GM18519 (cell line): ENCODE data around the gene PLA2R1.

ENCODE experiments used
- ATAC-seq: cut with Tn5 transposase; IDR thresholded peaks from one replicate; pipeline ENCODE4 v1.9.1; 2021; ENCODE audit warnings: mild to moderate bottlenecking, moderate library complexity; ENCODE audit not compliant: unreplicated experiment, low FRiP score

The PLA2R1 gene

DNA sequence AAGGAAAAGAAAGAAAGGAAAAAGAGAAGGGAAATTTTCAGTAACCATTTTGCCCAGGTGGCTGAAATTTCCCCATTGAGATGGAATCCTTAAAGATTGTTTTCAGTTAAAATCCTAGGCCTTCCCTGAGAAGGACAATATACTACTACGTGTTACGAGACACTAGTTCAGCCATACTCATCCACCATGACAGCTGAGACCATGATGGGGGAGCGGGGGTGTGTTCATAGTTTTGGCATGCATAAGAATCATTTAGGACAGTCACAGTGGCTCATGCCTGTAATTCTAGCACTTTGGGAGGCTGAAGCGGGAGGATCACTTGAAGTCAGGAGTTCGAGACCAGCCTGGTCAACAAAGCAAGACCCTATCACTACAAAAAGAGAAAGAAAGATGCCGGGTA is 28.0 kb downstream of the PLA2R1 start:
- no peak for ATAC-seq

DNA sequence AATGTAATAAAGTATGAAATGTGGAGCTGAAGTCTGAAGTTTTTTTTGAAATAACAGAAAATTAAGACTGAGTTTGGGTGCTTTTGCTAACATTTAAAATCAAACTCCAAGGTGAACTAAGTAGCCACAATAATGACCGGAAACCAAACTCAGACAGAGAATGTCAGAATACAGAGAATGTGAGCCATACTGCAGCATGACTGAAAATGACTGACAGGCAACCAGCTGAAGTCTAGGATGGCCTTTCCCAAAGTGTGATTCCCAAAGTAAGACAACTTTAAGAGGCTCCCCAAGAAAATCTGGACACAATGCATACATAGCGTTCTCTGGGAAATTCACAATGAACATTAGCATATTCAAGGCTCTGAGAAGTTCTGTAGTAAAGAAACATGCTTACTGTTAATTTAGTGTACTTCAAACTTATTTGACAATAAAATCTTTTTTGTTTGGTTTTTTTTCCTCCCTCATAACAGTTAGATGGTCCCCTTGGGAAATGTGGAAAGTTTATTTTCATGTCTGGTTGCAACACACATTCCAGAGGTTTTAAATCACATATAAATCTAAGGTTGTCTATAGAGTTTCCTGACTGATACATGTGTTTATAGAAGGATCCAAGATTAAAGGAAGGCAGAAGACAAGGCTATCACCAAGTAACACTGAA is 28.6 kb downstream of the PLA2R1 start:
- ATAC-seq: no peak

DNA sequence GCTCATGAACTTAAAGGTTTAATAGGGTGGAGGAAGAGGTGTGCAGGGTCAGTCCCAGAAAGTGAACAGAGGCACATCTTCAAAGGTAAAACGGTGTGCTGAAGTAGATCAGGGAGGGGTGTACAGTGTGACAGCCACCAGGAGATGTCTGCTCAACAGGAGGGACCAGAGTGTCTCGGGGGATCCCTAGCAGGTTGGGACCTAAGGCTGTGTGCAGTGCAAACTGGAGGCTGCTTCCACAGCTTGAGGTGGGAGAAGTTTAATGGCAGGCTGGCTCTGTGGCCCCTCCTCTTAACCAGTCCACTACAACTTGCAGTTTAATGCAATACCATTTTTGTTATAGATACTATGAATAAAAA is 33.2 kb downstream of the PLA2R1 start:
- ATAC-seq: no peak

DNA sequence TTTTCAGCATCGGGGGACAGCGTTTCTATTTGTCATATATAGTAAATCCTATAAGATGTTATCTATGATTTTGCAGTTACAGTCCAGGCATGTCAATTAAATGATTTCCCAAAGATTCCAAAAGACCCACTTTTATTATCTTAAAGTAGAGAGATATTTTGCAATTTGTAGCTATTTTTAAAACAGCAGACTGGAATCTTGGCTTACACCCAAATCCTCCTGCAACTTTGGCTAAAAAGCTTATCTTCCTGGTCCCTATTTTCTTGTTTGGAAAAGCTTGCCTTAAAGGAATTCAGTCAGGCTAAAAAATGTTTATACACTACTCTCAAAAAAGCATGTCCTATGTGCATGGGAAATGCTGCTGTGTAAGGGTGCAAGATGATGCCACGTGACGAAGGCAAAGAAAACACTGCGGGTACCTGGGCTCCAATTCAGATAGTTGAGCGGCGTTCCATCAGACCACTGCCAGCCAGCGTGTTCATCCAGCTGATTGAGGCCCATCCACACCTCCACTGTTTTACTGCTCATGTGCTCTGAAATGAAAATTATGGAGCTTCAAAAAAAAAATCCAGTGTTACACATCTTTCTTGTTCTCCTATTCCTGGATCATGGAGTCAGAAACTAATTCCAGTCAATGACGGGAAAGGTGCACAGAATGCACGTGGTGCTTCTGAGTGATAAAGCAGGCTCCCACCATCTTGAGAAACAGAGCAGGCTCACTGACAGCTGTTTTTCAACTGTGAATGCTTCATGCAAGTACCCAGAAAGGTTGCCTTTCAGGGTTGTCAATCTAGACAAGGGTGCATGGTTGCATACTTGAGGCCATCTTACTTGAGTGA is 33.8 kb downstream of the PLA2R1 start:
- no peak for ATAC-seq

DNA sequence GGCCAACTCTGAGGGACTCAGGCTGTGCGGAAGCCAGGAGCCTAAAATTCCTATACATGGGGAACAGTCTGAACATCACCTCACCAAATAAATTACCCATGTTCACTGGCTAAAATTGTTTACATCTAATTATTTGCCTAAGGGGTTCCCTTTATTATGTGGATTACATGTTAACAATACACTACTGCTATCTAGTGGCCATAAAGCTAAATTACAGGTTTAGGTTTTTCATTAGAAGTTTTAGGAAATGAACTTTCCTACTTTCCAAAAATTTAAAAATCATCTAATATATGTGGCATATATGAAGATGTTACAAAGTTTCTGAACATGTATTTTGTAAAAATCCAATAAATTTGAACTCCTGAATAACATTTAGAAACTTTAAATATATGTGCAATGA is 40.3 kb downstream of the PLA2R1 start:
- no peak for ATAC-seq

DNA sequence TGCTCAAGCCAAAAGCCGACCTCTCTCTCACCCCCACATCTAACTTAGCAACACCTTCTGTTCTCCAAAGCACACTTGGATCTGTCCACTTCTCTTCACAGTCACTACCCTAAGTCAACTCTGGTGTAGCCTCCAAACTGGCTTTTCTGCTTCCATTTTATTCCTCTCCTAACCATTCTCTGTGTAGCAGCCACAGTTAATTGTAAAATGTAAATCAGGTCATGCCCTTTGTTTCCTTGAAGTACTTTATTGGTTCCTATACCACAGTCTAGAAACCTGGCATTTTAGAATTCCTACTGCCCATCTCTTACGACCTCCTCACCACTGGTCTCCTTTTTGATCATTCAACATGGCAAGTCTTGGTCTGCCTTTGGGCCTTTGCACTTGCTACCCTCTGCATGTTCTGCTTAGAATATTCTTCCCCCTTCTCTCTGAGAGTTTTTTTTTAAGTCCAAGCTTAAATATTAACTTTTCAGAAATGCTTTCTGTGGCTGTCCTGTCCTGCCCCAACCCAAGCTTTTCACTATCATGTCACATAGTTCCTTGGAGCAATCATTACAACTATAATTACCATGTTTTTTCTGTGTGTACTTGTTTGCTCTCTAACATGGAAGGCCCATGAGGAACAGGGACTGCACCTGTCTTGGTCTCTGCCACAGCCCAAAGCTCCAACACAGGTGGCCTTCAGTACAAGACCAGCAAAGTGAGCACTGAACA is 42.9 kb downstream of the PLA2R1 start:
- ATAC-seq: no peak

DNA sequence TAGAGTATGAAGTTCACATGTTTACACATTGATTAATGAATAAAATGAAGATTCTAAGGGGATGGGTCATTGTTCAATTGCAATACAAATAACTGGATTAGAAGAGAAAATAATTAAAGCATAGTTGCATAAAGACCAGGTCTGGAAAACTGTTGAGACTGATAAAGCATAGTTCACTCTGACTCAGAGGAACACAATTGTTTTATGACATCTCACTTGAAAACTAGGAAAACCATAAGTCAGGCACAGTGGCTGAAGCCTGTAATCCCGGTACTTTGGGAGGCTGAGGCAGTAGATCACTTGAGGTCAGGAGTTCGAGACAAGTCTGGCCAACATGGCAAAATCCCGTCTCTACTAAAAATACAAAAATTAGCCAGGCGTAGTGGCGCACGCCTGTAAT is 46.7 kb downstream of the PLA2R1 start:
- no peak for ATAC-seq

DNA sequence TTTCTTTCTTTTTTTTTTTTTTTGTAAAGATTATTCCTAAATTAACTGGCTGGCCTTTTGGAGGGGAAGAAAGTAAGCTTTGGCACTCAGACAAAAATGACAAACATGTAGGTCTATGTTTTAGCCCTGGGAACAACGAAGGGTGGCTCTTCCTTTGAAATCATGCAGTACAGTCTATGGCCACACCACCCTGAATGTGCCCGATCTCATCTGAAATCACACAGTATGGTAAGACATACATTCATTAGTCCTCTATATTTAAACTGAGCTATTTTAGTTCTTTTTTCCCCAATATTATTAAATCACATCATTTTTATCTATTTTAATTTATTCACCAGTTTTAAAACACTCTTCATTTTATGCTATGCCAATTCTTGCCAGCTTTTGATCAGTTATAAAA is 48.2 kb downstream of the PLA2R1 start:
- ATAC-seq: no peak

DNA sequence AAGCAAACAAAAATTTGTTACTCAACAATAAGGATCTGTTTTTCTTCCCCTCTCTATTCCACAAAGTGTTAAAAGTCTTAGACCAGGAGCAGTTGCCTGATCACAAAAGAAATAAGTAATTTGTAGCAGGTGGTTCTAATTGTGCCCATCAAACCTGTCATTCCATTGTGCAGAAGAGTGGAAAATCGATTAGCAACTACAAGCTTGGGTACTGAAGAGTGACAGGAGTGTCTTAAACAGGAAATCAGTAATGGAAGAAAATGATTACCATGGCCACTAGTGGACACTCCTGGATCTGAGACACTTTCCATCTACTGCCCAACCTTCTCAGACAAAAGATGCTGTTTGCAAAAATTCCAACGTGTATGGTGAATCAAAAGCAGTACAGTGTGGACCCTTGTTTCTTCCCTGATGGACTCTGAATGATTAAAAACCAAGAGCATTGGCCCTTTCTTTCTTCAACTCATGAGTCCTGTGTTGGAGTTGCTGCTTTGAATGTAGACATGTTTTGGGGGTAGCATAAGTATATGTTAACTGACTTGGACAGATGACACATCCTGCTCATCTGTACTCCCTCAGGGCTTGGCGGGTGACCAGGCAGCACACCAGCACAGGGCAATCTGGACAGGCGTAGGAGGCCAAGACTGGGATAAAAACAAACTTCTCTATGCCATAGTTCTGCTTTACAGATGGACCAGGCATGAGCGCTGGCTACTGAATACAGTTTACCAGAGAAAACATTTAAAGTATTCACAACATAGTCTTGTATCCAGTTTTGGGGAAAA is 51.9 kb downstream of the PLA2R1 start:
- ATAC-seq: no peak

DNA sequence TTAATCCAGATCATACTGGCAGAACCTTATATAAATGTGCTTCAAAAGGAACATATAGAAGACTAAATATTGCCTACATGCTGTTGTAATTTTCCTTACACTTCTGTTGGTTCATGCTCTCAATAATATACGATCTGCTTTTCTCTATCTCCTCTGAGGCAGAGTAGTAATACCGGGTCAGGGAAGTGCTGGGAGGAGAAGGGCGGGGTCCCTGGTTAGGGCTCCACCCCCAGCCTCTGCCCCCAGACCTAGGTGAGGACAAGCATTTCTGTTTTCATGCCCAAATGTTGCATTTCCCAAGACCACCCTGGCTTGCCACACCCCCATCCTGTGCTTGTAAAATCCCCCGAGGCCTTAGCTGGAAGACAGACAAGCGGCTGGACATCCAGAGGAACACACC is 55.3 kb downstream of the PLA2R1 start:
- ATAC-seq: no peak

DNA sequence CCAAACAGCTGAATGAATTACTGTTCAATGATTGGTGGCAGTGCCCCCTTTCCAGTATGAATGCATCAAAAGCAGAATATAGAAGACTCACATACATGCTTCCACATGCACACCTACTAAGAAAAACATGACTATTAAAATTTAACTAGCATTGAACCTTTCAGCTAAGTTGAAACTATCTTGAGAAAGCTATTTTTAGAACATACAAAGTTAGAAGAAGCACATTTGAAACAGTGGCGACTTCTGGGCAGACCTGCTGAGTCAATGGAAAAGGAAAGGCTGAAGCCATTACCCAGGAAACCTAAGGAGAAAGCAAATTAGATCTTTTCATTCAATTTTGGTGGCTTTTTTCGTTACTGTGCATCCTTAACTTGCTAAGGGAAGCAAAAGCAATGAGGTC is 55.9 kb downstream of the PLA2R1 start:
- no peak for ATAC-seq

DNA sequence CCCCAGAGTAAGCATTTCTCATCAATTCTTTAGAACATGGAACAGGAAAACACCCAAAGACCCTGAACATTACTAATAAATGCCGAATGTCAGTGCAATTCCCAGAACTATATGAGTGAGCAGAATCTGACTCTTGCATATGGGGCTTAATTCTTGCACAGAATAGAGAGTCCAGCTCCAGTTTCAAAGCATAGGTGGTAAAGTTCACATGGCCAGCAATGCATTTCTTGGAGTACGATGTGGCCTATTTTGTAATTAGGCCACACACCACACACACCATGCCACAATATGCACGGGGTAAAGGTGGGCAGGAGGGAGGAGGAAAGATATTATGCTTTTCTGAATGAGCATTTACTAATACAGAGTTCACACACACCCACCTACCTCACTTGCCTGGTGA is 56.5 kb downstream of the PLA2R1 start:
- no peak for ATAC-seq

DNA sequence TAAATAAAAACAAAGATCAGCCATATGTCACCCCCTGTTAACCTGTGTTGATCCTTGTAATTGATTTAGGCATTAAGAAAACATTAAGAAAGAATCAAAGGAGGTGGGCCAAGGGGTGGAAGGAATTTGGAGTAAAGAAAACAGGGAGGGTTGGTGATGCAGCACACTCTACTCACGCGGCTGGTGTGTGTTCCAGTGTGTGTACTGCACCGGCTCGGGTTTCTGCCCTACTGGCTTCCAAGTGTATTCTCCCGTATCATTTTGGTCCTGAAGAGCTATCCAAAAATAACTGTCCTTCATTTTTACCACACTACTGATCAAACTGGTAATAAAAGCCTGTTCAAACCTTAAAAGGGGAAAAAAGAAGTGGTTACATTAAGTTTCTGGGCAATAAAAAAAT is 56.9 kb downstream of the PLA2R1 start:
- no peak for ATAC-seq

DNA sequence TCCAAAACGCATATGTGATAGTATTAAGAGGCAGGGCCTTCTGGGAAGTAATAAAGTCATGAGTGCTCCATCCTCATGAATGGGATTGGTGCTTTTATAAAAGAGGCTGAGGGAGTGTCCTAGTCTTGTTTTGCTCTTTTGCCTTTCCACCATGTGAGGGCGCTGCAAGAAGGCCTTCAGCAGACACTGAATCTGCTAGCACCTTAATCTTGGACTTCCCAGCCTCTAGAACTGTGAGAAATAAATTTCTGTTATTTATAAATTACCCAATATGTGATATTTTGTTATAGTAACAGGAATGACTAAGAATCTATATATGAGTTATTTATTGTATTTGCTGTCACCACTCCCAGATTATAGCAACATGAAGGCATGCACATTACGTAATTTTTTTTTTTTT is 63.5 kb downstream of the PLA2R1 start:
- ATAC-seq: no peak

DNA sequence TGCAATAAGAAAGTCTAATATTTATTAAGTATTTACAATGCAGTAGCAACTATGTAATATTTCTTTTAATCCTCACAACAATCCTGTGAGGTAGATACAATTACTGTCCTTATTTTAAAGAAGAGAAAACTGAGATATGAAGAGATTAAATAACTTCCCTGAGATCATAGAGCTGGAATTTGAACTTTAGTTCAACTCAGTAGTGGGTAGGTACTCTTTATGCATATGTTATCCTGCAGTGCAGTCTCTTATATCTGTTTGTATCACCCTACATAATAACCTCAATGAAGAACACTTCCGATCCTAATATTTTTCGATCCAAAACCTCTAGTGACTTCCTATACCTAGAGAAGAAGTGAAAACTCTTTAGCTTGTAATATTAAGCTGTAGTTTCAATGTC is 64.2 kb downstream of the PLA2R1 start:
- no peak for ATAC-seq

DNA sequence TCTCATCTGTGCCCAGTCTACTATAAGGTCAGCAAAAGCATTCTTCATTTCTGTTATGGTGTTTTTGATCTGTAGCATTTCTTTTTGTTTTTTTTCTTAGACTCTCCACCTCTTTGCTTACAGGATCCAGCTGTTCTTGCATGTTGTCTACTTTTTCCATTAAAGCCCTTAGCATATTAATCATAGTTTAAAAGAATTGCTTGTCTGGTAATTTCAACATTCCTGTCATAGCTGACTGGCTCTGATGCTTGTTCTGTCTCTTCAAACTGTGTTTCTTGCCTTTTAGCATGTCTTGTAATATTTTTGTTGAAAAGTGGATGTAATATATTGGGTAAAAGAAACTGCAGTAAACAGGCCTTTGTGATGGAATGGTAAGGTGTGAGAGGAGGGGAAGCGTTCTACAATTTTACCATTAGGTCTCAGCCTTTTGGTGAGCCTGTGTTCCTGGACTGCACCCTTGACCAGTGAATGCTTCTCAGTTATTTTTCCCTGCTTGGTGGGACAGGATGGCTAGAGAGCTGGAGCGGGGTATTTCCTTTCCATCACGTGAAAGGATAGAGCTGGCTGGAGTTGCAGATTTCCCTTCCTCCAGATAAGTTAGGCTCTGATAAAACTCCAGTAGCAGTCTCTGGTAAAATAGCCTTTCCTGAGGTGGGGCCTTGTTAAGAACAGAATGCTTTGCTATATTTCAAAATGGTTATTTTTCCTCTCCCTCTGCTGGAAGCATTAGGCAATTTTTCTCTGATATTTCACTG is 65.4 kb downstream of the PLA2R1 start:
- no peak for ATAC-seq

DNA sequence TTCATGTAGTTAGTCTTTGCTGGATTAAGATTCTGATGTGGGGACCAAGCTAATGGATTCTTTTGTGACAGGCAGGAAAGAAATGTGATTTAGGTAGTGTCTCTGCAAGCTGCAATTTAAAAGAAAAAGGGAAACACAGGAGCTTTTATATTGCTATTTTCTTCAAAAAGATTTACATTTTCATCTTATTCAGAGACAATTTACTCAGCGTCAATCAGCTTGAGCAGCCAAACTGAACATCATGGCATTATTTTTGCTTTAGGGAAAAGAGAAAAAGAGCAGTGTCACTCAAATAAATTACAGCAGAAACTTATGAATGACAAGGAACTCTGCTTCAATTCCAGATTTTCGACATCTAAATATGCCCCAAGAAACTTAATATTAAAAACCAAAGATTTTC is 67.4 kb downstream of the PLA2R1 start:
- ATAC-seq: no peak

DNA sequence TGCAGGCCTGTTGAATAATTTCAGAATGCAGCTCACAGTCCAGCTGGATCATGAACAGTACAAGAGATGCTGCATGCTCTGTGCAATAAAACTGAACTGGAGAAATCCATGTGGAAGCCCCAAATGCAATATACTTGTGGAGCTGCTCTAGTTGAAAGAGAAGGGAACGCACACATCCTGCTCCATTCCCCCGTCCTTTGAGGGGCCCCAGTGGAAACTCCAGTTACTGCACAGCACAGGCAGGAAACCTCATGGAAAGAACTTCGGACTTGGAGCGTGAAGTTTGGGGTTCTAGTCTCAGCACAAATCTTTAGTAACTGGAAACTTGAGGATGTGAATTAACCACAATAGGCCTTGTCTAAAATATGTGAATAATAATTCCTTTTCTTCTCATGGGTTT is 73.2 kb downstream of the PLA2R1 start:
- no peak for ATAC-seq

DNA sequence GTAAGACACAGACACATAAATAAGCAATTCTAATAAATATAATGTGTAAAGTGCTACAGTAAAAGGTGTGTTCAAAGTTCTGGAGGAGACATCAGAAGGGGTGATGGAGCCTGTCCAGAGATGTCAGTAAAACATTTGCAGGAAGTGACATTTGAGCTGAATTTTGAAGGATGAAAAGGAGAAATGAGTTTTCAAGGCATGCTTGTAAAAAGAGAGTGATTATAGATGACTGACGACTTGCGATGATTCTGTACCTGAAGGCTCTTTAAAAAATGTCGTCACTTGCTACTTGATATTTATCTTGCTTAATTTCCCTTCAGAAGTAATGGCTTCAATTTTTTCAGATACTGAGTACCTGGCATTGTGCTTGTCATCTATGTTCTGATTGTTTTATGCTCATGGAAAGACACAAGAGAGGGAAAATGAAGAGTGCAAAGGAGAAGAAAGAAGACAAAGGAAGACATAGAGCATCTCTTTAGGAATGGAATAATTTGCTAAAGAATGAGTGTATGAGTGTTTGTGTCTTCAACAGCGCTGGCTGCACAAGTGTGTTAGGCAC is 73.9 kb downstream of the PLA2R1 start:
- ATAC-seq: no peak

DNA sequence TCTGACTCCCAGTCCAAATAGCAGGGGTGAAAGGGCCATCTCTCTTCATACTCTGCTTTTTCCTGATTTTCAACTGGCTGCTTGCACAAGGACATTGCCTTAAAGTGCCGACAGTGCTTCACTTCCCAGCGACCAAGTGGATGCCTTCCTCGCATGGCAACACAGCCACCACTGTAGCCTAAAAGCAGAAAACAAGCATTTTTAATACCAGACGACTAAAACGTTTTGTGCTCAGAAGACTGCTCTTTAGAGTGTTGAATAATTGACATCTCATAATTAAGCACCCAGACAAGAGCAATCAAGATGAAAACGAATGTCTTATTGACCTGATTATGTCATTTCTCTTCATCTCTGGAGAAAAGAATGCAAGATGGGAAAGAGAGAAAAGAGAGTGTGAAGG is 75.2 kb downstream of the PLA2R1 start:
- ATAC-seq: no peak
